Mesothelial cell of epicardium (in vitro differentiated cells): Measurements from ENCODE around the gene STKLD1. TPM values are rescaled to one million over a fixed set of nuclear protein-coding genes. Genes with fewer than 3 reads are reported as not detected.

Experiments used
- DNase-seq, 2 experiments: peaks; one replicate each; pipeline ENCODE4 v3.0.0; 2021; ENCODE audit warnings: low spot score in 2 of 2; ENCODE audit not compliant: unreplicated experiment in 2 of 2
- H3K27ac Mint-ChIP-seq: 2 replicates; pipeline ENCODE4 v1.8.0; 2021; ENCODE audit warnings: mixed read lengths
- H3K27me3 Mint-ChIP-seq: 2 replicates; pipeline ENCODE4 v1.8.0; 2021; ENCODE audit warnings: low read depth, mixed read lengths
- H3K36me3 Mint-ChIP-seq: 2 replicates; pipeline ENCODE4 v1.8.0; 2021; ENCODE audit warnings: mixed read lengths
- H3K4me1 Mint-ChIP-seq: 2 replicates; pipeline ENCODE4 v1.8.0; 2021; ENCODE audit warnings: mixed read lengths
- H3K4me3 Mint-ChIP-seq: 2 replicates; pipeline ENCODE4 v1.8.0; 2021; ENCODE audit warnings: mild to moderate bottlenecking, moderate library complexity, mixed read lengths
- H3K9me3 Mint-ChIP-seq: 2 replicates; pipeline ENCODE4 v1.8.0; 2021; ENCODE audit warnings: mixed read lengths
- CTCF ChIP-seq: fragments of 200-600 bp; sonication (generic); IDR thresholded peaks from one replicate; pipeline ENCODE4 v1.5.0; 2021; ENCODE audit warnings: antibody characterized with exemption; ENCODE audit not compliant: unreplicated experiment
- total RNA-seq: library from RNA; stranded (reverse); gene quantifications from 3 replicates; pipeline ENCODE4 v1.2.1, GENCODE V29; 2021

STKLD1 gene
- total RNA-seq, 1 donor from 2014 or later, result 6.7 TPM

GRCh38 chr9:133441571-133441970, 65.4 kb downstream of the STKLD1 start:
- Mint-ChIP-seq H3K27ac (no peak overlapping the region), H3K27me3 (peaks cover 8% of the 10 kb centered on the region), H3K36me3 (no peaks in the 10 kb centered on the region), H3K4me1 (no peaks in the 10 kb centered on the region), H3K9me3 (no peaks in the 10 kb centered on the region), H3K4me3 (no peak overlapping the region)
- TF ChIP-seq CTCF, result no peak
- no peak for DNase-seq

GRCh38 chr9:133443248-133443647, 67.1 kb downstream of the STKLD1 start:
- DNase-seq, result no peak
- Mint-ChIP-seq H3K27ac (no peak overlapping the region), H3K4me1 (no peaks in the 10 kb centered on the region), H3K4me3 (no peak overlapping the region), H3K36me3 (no peaks in the 10 kb centered on the region), H3K9me3 (no peaks in the 10 kb centered on the region), H3K27me3 (peaks cover 9% of the 10 kb centered on the region)
- TF ChIP-seq CTCF, result no peak

- no peaks in the 10 kb centered on the region for H3K4me1 Mint-ChIP-seq
- no peak overlapping the region for H3K4me3 Mint-ChIP-seq
- TF ChIP-seq CTCF, result no peak
- H3K27ac Mint-ChIP-seq, result no peak overlapping the region
- DNase-seq, result no peak
- H3K9me3 Mint-ChIP-seq, result no peaks in the 10 kb centered on the region
- H3K36me3 Mint-ChIP-seq, result no peaks in the 10 kb centered on the region
- peaks cover 9% of the 10 kb centered on the region for H3K27me3 Mint-ChIP-seq
Measured at GRCh38 chr9:133443982-133444381, 67.8 kb downstream of the STKLD1 start.

- TF ChIP-seq CTCF, result no peak
- no peaks in the 10 kb centered on the region for H3K4me1 Mint-ChIP-seq
- H3K4me3 Mint-ChIP-seq, result no peak overlapping the region
- no peaks in the 10 kb centered on the region for H3K36me3 Mint-ChIP-seq
- H3K9me3 Mint-ChIP-seq, result no peaks in the 10 kb centered on the region
- H3K27me3 Mint-ChIP-seq, result peaks cover 9% of the 10 kb centered on the region
- DNase-seq, result no peak
- no peak overlapping the region for H3K27ac Mint-ChIP-seq
Measured at GRCh38 chr9:133445293-133445969, 69.3 kb downstream of the STKLD1 start.

- no peak overlapping the region for H3K27ac Mint-ChIP-seq
- DNase-seq, result no peak
- H3K27me3 Mint-ChIP-seq, result peaks cover 9% of the 10 kb centered on the region
- H3K9me3 Mint-ChIP-seq, result no peaks in the 10 kb centered on the region
- TF ChIP-seq CTCF, result no peak
- no peaks in the 10 kb centered on the region for H3K36me3 Mint-ChIP-seq
- no peaks in the 10 kb centered on the region for H3K4me1 Mint-ChIP-seq
- H3K4me3 Mint-ChIP-seq, result no peak overlapping the region
Measured at GRCh38 chr9:133448487-133448972, 72.4 kb downstream of the STKLD1 start.
